ENCODE data around the gene HGS.

The HGS gene

GRCh38 chr17:81648707-81649085 is 35.1 kb upstream of the HGS start:
- Histone ChIP-seq H3K4me3 (replicated peaks; ENCODE audit: insufficient read depth, low read length) (no peak overlapping the region), H3K27ac (replicated peaks) (no peak overlapping the region), H3K27me3 (ENCODE audit: insufficient read depth, poor library complexity, severe bottlenecking) (no peaks in the 10 kb centered on the region)
- TF ChIP-seq REST (IDR thresholded peaks at IDR 0.05; ENCODE audit: insufficient replicate concordance, low read depth), result no peak
- TF ChIP-seq SPI1 (IDR thresholded peaks at IDR 0.05; ENCODE audit: borderline replicate concordance, low read depth), result no peak
- no peak for TF ChIP-seq GABPA (IDR thresholded peaks at IDR 0.05; ENCODE audit: low read depth)
- no peak for TF ChIP-seq CTCF (IDR thresholded peaks at IDR 0.05; ENCODE audit: insufficient read depth, low read length)
- TF ChIP-seq POLR2AphosphoS5 (IDR thresholded peaks at IDR 0.05; ENCODE audit: low read depth), result no peak
- DNase-seq (ENCODE audit: low read depth in 1 of 2, low spot score in 1 of 2), result no peak

GRCh38 chr17:81650951-81651350 is 32.9 kb upstream of the HGS start:
- Histone ChIP-seq H3K27me3 (ENCODE audit: insufficient read depth, poor library complexity, severe bottlenecking) (no peaks in the 10 kb centered on the region), H3K4me3 (replicated peaks; ENCODE audit: insufficient read depth, low read length) (no peak overlapping the region), H3K27ac (replicated peaks) (no peak overlapping the region)
- no peak for TF ChIP-seq GABPA (IDR thresholded peaks at IDR 0.05; ENCODE audit: low read depth)
- no peak for TF ChIP-seq CTCF (IDR thresholded peaks at IDR 0.05; ENCODE audit: insufficient read depth, low read length)
- TF ChIP-seq POLR2AphosphoS5 (IDR thresholded peaks at IDR 0.05; ENCODE audit: low read depth), result no peak
- no peak for TF ChIP-seq REST (IDR thresholded peaks at IDR 0.05; ENCODE audit: insufficient replicate concordance, low read depth)
- TF ChIP-seq SPI1 (IDR thresholded peaks at IDR 0.05; ENCODE audit: borderline replicate concordance, low read depth), result no peak
- DNase-seq (ENCODE audit: low read depth in 1 of 2, low spot score in 1 of 2), result no peak

- H3K27me3 ChIP-seq (ENCODE audit: insufficient read depth, poor library complexity, severe bottlenecking), result no peaks in the 10 kb centered on the region
- DNase-seq (ENCODE audit: low read depth in 1 of 2, low spot score in 1 of 2), result no peak
- TF ChIP-seq POLR2AphosphoS5 (IDR thresholded peaks at IDR 0.05; ENCODE audit: low read depth) (no peak), CTCF (IDR thresholded peaks at IDR 0.05; ENCODE audit: insufficient read depth, low read length) (no peak), GABPA (IDR thresholded peaks at IDR 0.05; ENCODE audit: low read depth) (no peak), SPI1 (IDR thresholded peaks at IDR 0.05; ENCODE audit: borderline replicate concordance, low read depth) (no peak), REST (IDR thresholded peaks at IDR 0.05; ENCODE audit: insufficient replicate concordance, low read depth) (no peak)
- no peak overlapping the region for H3K27ac ChIP-seq (replicated peaks)
- no peak overlapping the region for H3K4me3 ChIP-seq (replicated peaks; ENCODE audit: insufficient read depth, low read length)
These were observed 32.1 kb upstream of the HGS start for GRCh38 chr17:81651692-81652091.
